Fibroblast of skin of left quadriceps (primary cell): ENCODE results near the gene BBS7.

ENCODE experiments used
- DNase-seq, 2 experiments: peaks; one replicate each; pipeline ENCODE4 v3.0.0-alpha.2; 2013; ENCODE audit warnings: low read depth in 2 of 2

The BBS7 gene

DNA sequence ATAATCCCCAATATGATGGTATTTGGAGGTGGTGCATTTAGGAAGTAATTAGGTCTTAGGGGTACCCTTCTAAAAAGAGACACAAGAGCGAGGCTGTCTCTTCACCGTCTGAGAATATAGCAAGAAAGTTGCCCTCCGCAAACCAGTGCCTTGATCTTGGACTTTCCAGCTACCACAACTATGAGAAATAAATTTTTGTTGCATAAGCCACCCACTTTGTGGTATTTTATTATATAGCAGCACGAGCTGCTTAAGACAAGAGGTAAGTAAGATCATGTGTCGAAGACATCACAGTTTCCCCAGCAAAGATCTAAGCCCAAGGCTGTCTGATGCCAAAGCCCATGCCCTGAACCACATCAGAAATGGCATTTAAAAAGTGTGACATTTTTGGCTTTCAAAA, 78.8 kb downstream of the BBS7 start:
- DNase-seq, result peak; percentile 69 to 72

DNA sequence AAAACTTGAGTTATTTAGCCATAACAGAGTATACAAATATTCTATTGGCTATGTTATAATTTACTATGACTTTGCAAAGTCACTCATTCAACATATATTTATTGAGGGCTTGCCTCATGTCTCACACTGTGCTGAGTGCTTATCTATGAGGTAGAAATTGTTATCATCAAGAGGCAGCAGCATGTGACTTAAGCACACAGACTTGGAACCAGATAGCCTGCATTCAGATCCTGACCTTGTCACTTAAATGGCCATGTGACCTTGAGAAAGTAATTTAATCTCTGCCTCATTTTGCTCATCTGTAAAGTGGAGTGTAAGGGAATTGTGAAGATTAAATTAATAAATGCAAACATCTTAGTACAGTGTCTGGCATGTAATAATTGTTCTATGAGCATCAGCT, 79.3 kb downstream of the BBS7 start:
- no peak for DNase-seq

DNA sequence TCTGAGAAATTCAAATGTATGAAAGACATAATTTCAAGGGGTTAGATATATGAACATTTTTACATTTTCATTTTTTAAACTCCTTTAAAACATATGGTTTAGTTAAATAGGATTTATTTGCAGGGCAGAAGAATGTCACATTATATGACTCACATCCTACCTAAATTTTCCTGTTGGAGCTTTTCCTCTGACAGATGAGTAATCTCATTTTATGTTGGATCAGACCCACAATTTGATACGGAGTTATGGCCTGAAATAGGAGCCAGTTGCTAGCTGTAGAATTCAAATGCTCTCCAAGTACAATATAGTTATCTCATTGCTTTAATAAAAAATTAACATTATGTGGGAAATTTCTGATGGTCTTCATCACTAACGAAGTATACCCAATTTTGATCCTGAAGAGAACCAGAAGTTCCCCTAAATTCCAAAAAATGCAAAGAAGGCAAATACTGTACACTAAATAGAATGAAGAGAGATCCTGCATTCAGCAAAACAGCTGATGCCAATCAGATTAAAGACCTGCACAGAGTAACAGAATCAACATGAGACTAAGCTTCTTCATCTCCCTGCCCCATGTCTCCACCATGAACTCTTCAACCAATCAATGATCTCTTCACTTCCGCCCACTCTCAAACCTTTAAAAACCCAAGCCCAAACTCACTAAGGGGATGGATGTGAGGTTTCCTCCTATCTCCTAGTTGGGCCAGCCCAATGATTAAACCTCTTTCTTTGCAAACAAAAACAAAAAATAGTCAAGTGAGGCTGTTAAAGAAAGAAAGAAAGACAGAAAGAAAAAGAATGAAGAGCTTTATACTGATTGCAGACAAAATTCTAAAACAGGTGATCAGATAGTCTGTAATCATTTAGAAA, 80.1 kb downstream of the BBS7 start:
- DNase-seq, result peak; percentile 83 to 84

DNA sequence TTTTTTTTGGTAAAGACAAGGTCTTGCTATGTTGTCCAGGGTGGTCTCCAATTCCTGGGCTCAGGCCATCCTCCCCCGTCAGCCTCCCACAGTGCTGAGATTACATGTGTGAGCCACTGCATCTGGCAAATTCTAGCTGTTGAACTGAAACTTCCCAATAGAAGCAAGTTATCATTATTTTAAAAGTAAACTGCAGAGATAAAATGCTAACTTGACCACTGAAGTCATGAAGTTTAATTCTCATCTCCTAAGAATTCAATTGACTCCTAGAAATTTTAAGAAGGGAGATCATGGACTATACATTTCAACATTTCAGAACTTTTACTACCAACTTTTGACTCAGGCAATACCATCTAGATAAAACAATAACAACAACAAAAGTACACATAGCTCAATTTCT, 80.8 kb downstream of the BBS7 start:
- DNase-seq, result peak in 1 of 2 experiments; percentile 43

DNA sequence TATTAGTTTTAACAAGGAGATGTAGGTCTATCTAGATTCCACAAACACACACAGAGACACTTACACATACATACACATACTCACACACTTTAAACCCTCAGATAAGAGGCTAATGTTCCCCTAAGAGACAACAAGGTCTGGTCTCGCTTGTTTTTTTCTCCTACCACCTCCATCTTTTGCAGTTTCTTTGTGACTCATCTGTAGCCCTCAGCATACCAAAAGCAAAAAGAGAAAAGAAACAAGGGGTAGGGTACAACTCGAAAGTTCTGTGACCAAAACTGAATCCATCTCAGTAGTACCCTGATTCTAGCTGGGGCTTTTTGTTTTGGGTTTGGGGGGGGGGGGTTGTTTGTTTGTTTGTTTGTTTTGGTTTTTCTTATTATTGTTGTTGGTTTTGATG, 81.4 kb downstream of the BBS7 start:
- DNase-seq, result no peak

DNA sequence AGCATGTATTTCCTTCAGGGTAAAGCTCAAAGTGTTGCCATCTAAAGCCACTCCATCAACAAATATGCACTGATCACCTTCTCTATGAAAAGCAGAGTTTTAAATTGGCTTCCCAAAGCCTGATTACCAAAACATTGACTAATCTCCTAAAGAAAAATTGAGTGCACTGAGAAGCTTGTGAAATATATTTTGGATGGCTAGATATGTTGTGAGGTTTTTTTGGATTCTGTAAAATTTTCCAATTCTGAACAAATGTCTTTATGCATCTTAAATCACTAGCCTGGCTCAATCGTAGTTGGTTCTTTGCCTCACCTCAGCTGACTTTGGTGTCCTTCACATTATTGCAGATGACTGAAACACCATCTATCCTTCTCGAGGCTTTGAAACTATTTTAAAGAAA, 84.1 kb downstream of the BBS7 start:
- DNase-seq, result no peak

DNA sequence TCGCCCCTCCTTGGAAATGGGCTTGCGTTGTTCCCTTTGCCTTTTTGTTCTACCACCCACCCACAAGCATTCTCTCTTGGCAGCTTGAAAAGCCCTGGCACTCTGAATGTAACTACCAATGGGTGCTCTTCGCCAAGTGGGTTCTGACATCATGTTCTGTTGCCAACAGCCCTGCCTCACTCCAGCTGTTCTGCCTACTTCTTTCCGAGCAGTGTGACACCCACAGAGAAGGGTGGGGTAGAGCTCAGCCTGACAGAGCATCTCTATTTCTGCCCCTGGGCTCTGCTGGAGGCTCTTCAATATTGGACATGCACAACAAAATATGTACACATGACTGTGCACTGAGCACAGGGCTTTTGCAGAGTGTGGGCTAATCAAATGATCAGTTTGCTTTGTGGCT, 84.8 kb downstream of the BBS7 start:
- DNase-seq, result no peak

DNA sequence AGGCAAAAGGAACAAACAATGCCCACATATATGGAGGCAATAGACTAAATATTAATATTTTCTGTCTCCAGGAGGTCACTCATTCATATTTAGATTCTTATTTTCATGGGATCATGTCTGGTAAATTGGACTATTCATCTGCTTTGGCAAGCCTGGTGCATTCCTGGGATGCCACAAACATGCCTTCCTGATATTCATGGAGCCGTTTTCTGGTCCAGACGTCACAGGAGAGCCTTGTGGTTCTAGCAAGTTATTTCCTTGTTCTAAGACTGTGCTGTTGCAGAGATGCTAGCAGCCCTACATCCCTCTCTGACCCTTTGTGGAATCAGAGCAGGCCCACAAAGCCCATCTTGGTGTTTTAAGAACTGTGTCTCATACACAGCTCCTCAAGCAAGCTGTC, 85.3 kb downstream of the BBS7 start:
- peak; percentile 95 to 96 for DNase-seq

DNA sequence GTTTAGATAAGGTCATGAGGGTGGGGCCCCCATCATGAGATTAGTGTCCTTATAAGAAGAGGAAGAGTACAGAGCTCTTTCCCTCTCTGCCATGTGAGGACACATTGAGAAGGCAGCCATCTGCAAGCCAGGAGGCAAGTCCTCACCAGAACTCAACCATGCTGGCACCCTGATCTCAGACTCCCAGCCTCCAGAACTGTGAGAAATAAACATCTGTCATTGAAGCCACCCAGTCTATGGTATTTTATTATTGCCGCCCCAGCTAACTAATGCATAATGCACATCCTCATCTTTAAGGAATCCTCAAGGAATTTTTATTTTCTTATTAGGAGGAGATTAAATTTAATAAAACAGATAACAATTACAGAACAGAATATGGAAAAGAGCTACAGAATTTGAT, 85.9 kb downstream of the BBS7 start:
- no peak for DNase-seq

DNA sequence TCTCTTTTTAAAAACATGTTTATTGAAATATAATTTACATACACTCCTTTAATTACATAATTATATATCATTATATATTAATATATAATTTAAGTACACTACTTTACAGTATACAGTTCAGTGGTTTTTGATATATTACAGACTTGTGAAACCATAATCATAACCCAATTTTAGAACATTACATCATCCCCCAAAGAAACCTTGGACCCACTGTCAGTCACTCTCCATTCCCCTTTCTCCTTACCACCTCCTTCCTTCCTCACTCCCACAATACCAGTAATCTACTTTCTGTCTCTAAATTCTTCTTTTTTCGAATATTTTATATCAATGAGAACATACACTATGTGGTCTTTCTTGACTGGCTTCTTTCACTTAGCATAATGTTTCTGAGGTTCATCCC, 87.1 kb downstream of the BBS7 start:
- no peak for DNase-seq

DNA sequence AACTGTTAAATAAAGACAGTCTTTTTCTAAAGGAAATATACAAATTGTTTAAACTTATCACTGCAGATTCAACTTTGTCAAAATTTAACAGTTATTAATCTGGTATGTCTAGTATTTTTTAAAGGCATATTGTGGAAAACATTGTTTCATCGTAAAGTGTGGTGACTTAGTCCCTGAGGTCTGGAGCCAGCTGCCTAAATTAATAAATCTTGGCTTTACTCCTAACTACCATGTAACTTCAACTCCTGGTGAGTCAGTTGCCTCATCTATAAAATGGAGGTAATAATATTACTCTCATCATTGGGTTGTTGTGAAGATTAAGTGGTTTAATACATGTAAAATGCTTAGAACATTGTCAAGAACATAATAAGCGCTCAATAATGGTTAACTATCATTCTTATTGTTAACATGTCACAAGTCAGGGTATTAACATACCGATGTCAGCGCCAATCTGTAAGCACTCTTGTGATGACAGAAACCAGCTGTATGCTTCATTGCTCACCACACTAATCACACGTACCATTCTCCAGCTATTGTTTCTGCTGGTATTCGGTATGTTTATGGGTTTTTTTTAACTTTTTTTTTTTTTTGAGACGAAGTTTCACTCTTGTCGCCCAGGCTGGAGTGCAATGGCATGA, 91.2 kb downstream of the BBS7 start:
- DNase-seq, result no peak

DNA sequence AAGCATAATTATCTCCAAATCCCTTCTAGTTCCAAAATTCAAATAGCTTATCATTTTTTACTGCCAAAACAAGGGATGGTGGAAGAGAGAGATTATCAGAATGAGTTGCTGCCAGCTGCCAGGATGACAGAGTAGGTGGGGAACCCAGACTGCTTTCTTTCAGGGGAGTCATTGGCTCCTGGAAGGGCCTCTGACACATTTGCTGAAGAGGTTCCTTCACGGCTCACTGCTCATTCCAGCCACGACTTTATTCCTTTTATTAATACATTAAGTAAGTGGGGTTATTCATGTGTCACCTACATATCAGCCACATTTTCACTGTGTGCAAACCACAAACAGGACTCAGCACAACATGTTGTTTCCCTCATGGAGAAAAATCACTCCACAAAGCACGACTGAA, 92.6 kb downstream of the BBS7 start:
- no peak for DNase-seq

DNA sequence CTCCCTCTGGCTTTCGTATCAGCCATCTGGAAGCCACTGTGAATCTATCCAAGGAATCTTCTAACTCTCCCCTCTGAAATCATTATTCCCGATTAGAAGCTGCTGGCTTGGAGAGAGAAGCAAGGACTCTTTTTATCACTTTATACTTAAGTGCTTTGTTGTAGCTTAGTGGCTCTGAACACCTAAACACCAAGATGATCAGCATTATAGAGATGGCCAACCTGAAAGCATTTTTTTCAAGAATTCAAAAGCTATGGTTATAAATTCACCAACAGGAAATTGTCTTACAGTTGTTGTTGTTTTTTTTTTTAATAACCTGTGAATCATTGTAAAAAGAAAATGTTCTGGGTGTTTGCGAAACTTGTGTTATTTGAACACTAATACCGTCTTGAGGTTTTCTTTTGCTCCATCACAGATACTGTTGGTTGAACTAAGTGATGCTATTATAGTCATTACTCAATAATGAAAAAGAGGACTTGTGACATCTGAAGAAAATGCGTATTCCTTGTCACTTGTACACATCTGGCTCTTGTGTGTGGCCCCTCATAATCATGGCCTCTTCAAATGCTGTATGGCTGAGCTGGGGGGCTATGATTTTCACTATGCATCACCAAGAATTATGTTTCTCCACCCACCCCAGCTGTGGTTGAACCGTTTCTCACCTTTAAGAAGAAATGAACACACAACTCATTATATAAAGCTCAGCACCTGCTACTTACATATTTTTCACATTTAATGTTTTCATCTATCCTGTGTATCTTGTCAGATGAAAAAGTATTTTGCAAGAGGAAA, 93.5 kb downstream of the BBS7 start:
- no peak for DNase-seq
